HCEC 1CT (cell line): ENCODE data around the gene PLA2G4E.
A peak's percentile ranks its signal among the peaks of the same experiment; 100 is the strongest.

Experiments
- DNase-seq: peaks from one replicate; pipeline ENCODE4 v3.0.0-alpha.2; 2017

Gene PLA2G4E

GRCh38 chr15:42020713-42021273, at the start of gene PLA2G4E:
PLA2G4E (minus strand) TSS chr15:42021042; CDS start chr15:42021030, 12 bp downstream.
- no peak for DNase-seq

- no peak for DNase-seq
These were observed 49.6 kb upstream of the PLA2G4E start for GRCh38 chr15:42070279-42070975.

GRCh38 chr15:42069496-42070278, 48.8 kb upstream of the PLA2G4E start:
- no peak for DNase-seq

GRCh38 chr15:42069025-42069424, 48.2 kb upstream of the PLA2G4E start:
- DNase-seq, result no peak

GRCh38 chr15:42068601-42069000, 47.8 kb upstream of the PLA2G4E start:
- DNase-seq, result no peak

GRCh38 chr15:42066764-42067415, 46.0 kb upstream of the PLA2G4E start:
- no peak for DNase-seq

GRCh38 chr15:42065468-42065867, 44.6 kb upstream of the PLA2G4E start:
- no peak for DNase-seq

- no peak for DNase-seq
These were observed 44.2 kb upstream of the PLA2G4E start for GRCh38 chr15:42065033-42065432.

GRCh38 chr15:42064271-42064670, 43.4 kb upstream of the PLA2G4E start:
- DNase-seq, result no peak

- no peak for DNase-seq
These were observed 42.4 kb upstream of the PLA2G4E start for GRCh38 chr15:42063122-42063848.

- no peak for DNase-seq
These were observed 41.5 kb upstream of the PLA2G4E start for GRCh38 chr15:42062284-42062806.

- no peak for DNase-seq
These were observed 40.0 kb upstream of the PLA2G4E start for GRCh38 chr15:42060797-42061196.

- no peak for DNase-seq
These were observed 39.6 kb upstream of the PLA2G4E start for GRCh38 chr15:42060477-42060763.

GRCh38 chr15:42059661-42060476, 39.0 kb upstream of the PLA2G4E start:
- DNase-seq, result peak; percentile 14

- no peak for DNase-seq
These were observed 37.9 kb upstream of the PLA2G4E start for GRCh38 chr15:42058791-42059190.

- DNase-seq, result no peak
These were observed 37.2 kb upstream of the PLA2G4E start for GRCh38 chr15:42057799-42058646.

GRCh38 chr15:42056934-42057798, 36.3 kb upstream of the PLA2G4E start:
- peak; percentile 57 for DNase-seq

- no peak for DNase-seq
These were observed 33.1 kb upstream of the PLA2G4E start for GRCh38 chr15:42053914-42054313.

GRCh38 chr15:42053010-42053409, 32.2 kb upstream of the PLA2G4E start:
- no peak for DNase-seq
